Suppressor macrophage treated with lipopolysaccharide for 4 hours (primary cell): ENCODE measurements around the gene MOV10L1.
"Not testable (repeated sequence)": the region's sequence is repeated elsewhere in the genome, so short reads cannot be mapped to it uniquely, and the experiment has no call there.

Experiments used
- DNase-seq: peaks from one replicate; pipeline ENCODE4 v3.0.0-alpha.2; 2020

Gene MOV10L1

GRCh38 chr22:50165436-50166123 is 75.8 kb downstream of the MOV10L1 start:
- no peak for DNase-seq

GRCh38 chr22:50167689-50168489 is 78.1 kb downstream of the MOV10L1 start:
- no peak for DNase-seq

DNA sequence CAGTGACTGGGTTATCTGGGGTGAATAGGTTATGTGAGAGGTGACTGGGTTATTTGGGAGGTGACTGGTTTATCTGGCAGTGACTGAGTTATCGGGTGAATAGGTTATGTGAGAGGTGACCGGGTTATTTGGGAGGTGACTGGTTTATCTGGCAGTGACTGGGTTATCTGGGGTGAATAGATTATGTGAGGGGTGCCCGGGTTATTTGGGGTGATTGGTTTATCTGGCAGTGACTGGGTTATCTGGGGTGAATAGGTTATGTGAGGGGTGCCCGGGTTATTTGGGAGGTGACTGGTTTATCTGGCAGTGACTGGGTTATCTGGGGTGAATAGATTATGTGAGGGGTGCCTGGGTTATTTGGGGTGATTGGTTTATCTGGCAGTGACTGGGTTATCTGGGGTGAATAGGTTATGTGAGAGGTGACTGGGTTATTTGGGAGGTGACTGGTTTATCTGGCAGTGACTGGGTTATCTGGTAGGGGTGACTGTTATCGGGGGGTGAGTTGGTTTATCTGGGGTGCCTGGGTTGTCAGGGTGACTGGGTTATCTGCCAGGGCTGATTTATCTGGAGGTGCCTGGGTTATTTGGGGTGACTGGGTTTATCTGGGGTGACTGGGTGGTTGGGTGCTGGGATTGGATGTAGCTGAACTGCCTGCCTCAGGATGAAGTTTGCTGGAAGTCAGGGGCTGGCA is 78.8 kb downstream of the MOV10L1 start:
- not testable (repeated sequence) for DNase-seq

GRCh38 chr22:50169181-50169759 is 79.5 kb downstream of the MOV10L1 start:
- DNase-seq: no peak

GRCh38 chr22:50169774-50170341 is 80.1 kb downstream of the MOV10L1 start:
- DNase-seq: peak; percentile 59

GRCh38 chr22:50170453-50171318 is 80.9 kb downstream of the MOV10L1 start, which contains the start of gene PANX2:
PANX2 (plus strand) TSS chr22:50170731; CDS start chr22:50170731, 0 bp downstream.
- peak; percentile 22 for DNase-seq

DNA sequence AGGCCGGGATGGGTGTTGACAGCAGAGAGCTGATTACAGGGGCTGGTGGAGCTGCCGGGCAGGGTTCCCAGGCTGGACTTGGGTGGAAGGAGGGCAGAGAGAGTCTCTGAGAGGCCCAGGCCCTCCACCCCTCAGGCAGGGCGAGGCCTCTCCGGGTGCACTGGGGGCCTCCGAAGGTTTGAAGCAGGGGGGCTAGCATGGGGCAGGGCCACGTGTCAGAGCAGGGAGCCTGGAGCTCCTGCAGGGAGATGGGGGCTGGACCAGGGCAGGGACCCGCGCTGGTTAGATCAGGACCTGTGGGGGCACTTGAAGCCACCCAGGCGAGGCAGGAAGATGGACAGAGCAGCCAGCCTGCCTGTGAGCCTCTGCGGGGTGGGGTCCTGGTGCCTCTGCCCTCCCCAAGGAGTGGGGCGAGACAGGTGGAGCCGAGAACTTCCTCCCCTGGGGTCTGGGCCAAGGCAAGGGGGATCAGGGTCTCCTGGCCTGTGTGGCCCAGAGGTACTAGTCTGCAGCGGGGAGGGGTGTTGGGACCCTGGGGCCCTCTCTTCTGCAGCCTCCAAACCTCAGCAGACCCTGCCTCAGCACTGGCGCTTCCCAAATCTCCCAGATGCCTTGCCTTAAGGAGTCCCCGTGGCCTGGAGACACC is 81.6 kb downstream of the MOV10L1 start:
- DNase-seq: no peak

- no peak for DNase-seq
Observed at GRCh38 chr22:50171965-50172421, 82.2 kb downstream of the MOV10L1 start.

- DNase-seq: peak; percentile 81
Observed at GRCh38 chr22:50173311-50173982, 83.6 kb downstream of the MOV10L1 start.

- no peak for DNase-seq
Observed at GRCh38 chr22:50173983-50174355, 84.2 kb downstream of the MOV10L1 start.

DNA sequence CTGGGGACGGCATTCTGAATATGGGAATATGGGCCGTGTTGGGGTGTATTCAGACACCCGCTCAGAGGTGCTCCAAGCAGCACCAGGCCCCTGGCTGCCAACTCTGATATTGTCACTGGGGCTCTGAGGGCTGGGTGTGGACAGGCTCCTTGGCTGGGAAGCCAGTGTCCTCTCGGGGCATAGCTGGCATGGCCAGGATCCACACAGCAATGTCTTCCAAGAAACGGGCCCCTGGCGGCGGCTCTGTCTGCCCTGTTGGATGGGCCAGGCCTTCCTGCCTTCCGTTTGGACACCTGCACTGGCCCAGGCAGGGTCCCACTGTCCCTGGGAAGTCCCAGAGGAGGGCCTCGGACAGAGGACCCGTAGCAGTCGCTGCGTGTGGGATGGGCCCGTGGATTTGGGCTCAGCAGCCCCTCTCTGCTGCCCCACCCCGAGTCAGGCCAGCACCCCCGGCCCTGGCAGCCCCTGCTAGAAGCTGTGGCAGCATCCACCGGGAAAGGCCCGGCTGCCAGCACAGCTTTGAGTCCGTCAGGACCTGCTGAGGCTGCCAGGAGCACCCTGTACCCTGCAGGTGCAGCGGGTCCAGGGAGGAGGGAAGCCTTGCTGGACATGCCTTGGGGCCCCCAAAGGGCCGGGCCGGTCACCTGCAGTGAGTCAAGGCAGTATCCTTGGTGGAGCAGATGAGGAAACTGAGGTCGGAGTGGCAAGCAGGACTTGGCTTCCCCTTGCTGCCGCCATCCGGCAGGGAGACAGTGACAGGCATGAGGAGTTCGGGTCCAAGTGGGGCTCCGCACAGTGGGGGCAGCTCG is 84.8 kb downstream of the MOV10L1 start:
- DNase-seq: no peak

DNA sequence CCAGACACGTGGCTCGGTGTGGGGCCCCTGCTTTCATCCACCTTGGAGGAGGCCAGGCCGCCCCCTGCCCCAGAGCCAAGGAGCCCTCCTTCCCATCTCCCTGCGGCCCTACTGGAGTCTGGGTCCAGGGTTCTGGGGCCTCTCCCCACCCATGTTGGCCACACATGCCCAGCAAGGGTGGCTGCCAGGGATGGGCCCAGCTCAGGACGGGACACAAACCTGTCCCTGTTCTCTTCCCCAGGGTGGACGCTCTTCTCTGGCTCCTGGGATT is 85.3 kb downstream of the MOV10L1 start:
- no peak for DNase-seq

DNA sequence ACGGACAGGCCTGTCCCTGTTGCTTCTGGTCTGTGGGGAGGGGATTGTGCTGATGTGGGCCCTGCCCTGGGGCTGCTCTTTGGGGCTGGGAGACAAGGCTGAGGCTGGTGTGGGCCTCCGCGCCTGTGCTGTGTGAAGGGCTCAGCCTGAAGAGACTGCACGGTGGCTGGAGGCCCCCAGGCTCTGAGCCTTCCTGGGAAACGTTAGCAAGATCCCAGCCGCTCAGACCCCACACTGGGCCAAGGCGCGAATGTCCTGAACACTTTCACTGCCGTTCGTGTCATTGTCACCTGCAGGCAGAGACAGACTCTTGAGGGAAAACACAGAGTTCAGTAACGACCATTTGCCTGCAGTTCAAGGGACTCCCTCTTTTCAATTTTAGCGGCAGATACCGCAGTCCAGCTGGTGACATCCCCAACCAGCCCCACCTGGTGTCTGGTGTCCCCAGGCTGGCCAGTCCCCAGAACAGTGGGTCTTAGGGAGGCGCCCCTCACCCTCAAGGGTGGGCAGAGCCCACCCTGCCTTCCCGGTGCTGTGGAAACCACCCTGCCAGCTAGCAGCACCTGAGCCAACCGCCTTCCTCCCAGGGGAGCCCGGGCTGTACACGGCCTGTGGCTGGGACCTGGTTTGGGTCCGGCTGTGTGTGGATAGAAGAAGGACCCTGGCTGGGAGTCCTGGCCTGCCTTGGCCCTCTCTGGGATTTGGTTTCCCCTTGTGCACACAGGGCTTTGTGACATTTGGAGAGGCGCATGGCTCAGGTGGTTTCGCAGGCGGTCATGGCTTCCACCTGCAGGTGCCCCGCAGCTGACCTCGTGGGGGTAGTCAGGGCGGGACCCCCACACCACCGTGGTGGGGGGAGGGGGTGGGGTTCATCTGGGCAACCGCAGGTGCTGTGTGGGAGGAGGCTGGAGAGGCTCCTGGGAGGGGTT is 86.4 kb downstream of the MOV10L1 start:
- DNase-seq: no peak

- DNase-seq: no peak
Observed at GRCh38 chr22:50176850-50177536, 87.2 kb downstream of the MOV10L1 start.

GRCh38 chr22:50177537-50178470 is 88.0 kb downstream of the MOV10L1 start:
- DNase-seq: no peak

- DNase-seq: no peak
Observed at GRCh38 chr22:50178471-50178864, 88.7 kb downstream of the MOV10L1 start.
